ENCODE results near the gene RBMX2.

The RBMX2 gene

DNA sequence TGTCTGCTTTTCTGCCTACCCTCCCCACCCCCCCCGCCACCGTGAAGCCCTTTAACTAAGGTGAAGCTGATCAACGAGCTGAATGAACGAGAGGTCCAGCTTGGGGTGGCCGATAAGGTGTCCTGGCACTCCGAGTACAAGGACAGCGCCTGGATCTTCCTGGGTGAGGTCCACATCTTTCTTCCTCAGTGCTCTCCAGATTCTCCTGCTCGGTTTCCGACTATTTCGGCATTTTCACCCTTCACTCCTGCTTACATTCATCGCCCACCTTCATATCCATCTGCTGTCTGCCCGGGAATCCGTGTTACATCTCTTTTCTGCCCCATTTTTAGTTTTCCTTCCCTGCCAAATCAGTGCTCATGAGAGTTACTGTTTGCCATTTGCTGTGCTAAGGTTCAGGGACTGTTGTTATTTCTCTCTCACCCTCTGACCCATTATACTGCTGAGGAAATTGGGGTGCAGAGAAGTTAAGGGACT, 459 bp downstream of the RBMX2 start:
- WGBS, 2 donors (ENCODE audit: extremely low coverage in 2 of 2, insufficient read length in 2 of 2, insufficient replicate concordance in 1 of 2), result no CpG with 5 or more reads among the region's 13 CpGs

DNA sequence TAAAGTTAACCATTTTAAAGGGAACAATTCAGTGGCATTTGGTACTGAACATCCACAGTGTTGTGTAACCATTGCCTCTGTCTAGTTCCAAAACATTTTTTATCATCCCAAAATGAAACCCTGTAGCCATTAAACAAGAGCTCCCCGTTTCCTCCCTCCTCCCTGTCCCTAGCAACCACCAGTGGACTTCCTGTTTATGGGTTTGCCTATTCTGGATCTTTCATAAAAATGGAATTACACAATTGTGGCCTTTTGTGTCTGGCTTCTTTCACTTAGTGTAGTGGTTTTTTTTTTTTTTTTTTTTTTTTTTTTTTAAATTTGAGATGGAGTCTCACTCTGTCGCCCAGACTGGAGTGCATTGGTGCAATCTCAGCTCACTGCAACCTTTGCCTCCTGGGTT, 11.6 kb downstream of the RBMX2 start:
- Histone ChIP-seq H2AFZ (ENCODE audit: low read length) (no peak overlapping the region), H2BK120ac (ENCODE audit: low read depth, low read length) (no peak overlapping the region), H3K9ac (ENCODE audit: low read depth, low read length, poor library complexity) (no peak overlapping the region), H2BK5ac (ENCODE audit: low read length) (no peak overlapping the region), H3K4me1 (ENCODE audit: control insufficient read depth in 2 of 2, insufficient read depth in 1 of 2, low read depth in 1 of 2, low read length in 2 of 2) (no peaks in the 10 kb centered on the region), H3K36me3 (replicated peaks in 1 of 2; ENCODE audit: control insufficient read depth in 2 of 2, insufficient read depth in 2 of 2, low read length in 2 of 2) (peaks cover 5 to 44% of the 10 kb centered on the region in 2 donors), H3K79me1 (ENCODE audit: low read depth, low read length) (no peaks in the 10 kb centered on the region), H3K18ac (ENCODE audit: low read length) (no peak overlapping the region), H3K4me3 (ENCODE audit: low read length in 2 of 2) (no peak overlapping the region), H4K8ac (ENCODE audit: low read depth, low read length) (no peak overlapping the region), H2AK5ac (ENCODE audit: low read depth, low read length) (no peak overlapping the region), H2BK15ac (ENCODE audit: low read length) (no peak overlapping the region), H3K4me2 (ENCODE audit: insufficient read depth, low read length, poor library complexity, severe bottlenecking) (no peak overlapping the region), H3K9me3 (replicated peaks in 1 of 2; ENCODE audit: control insufficient read depth in 2 of 2, insufficient read depth in 1 of 2, low read depth in 1 of 2, low read length in 2 of 2) (no peaks in the 10 kb centered on the region), H3K27me3 (ENCODE audit: control insufficient read depth in 3 of 3, insufficient read depth in 3 of 3, low read depth in 1 of 3, low read length in 3 of 3) (no peaks in the 10 kb centered on the region), H3K23ac (ENCODE audit: low read depth, low read length, poor library complexity) (no peak overlapping the region), H3K14ac (ENCODE audit: low read length) (no peak overlapping the region), H4K91ac (ENCODE audit: low read depth, low read length, poor library complexity) (no peak overlapping the region), H2BK12ac (ENCODE audit: low read length) (no peak overlapping the region), H3K27ac (replicated peaks; ENCODE audit: low read length) (no peak overlapping the region), H3K4ac (ENCODE audit: low read length) (no peak overlapping the region)
- WGBS, 2 donors (ENCODE audit: extremely low coverage in 2 of 2, insufficient read length in 2 of 2, insufficient replicate concordance in 1 of 2), result no CpG with 5 or more reads among the region's 2 CpGs
- DNase-seq (ENCODE audit: low spot score), result no peak

More for the DNA sequence above, 459 bp downstream of the RBMX2 start:
- Histone ChIP-seq H3K4me2 (ENCODE audit: insufficient read depth, low read length, poor library complexity, severe bottlenecking) (peak overlapping the region; percentile 52), H3K4me1 (ENCODE audit: control insufficient read depth in 2 of 2, insufficient read depth in 1 of 2, low read depth in 1 of 2, low read length in 2 of 2) (peaks cover 2 to 4% of the 10 kb centered on the region in 2 donors), H3K4ac (ENCODE audit: low read length) (no peak overlapping the region), H2AFZ (ENCODE audit: low read length) (peak overlapping the region; percentile 84), H3K9me3 (replicated peaks in 1 of 2; ENCODE audit: control insufficient read depth in 2 of 2, insufficient read depth in 1 of 2, low read depth in 1 of 2, low read length in 2 of 2) (no peaks in the 10 kb centered on the region), H3K27ac (replicated peaks; ENCODE audit: low read length) (no peak overlapping the region), H3K14ac (ENCODE audit: low read length) (no peak overlapping the region), H3K23ac (ENCODE audit: low read depth, low read length, poor library complexity) (no peak overlapping the region), H2BK5ac (ENCODE audit: low read length) (no peak overlapping the region), H4K8ac (ENCODE audit: low read depth, low read length) (no peak overlapping the region), H2BK12ac (ENCODE audit: low read length) (no peak overlapping the region), H2BK120ac (ENCODE audit: low read depth, low read length) (no peak overlapping the region), H3K27me3 (ENCODE audit: control insufficient read depth in 3 of 3, insufficient read depth in 3 of 3, low read depth in 1 of 3, low read length in 3 of 3) (no peaks in the 10 kb centered on the region), H2BK15ac (ENCODE audit: low read length) (no peak overlapping the region), H3K4me3 (ENCODE audit: low read length in 2 of 2) (peak overlapping the region; percentile 76 to 87), H3K36me3 (replicated peaks in 1 of 2; ENCODE audit: control insufficient read depth in 2 of 2, insufficient read depth in 2 of 2, low read length in 2 of 2) (peaks cover 2 to 19% of the 10 kb centered on the region in 2 donors), H2AK5ac (ENCODE audit: low read depth, low read length) (no peak overlapping the region), H3K79me1 (ENCODE audit: low read depth, low read length) (peaks cover 2% of the 10 kb centered on the region), H3K18ac (ENCODE audit: low read length) (no peak overlapping the region), H3K9ac (ENCODE audit: low read depth, low read length, poor library complexity) (no peak overlapping the region), H4K91ac (ENCODE audit: low read depth, low read length, poor library complexity) (no peak overlapping the region)
- no peak for DNase-seq (ENCODE audit: low spot score)

DNA sequence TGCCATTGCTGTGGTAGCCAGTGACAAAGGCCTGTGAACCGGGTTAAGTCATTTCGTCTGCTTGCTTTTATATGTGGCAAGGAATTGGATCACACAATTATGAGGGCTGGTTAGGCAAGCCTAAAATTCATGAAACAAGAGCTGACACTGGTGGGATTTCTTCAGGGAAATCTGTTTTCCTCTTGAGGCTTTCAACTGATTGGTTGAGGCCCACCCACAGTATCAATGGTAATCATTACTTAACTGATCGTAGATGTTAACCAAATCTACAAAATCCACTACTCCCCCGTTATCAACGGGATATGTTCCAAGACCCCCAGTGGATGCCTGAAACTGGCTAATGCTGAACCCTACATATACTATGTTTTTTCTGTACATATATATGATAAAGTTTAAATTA, 13.0 kb downstream of the RBMX2 start:
- Histone ChIP-seq H3K9me3 (replicated peaks in 1 of 2; ENCODE audit: control insufficient read depth in 2 of 2, insufficient read depth in 1 of 2, low read depth in 1 of 2, low read length in 2 of 2) (no peaks in the 10 kb centered on the region), H3K4me2 (ENCODE audit: insufficient read depth, low read length, poor library complexity, severe bottlenecking) (no peak overlapping the region), H3K27me3 (ENCODE audit: control insufficient read depth in 3 of 3, insufficient read depth in 3 of 3, low read depth in 1 of 3, low read length in 3 of 3) (peaks cover 0 to 3% (median 0%) of the 10 kb centered on the region in 3 experiments), H3K18ac (ENCODE audit: low read length) (no peak overlapping the region), H2AK5ac (ENCODE audit: low read depth, low read length) (no peak overlapping the region), H3K4me3 (ENCODE audit: low read length in 2 of 2) (no peak overlapping the region), H2BK5ac (ENCODE audit: low read length) (no peak overlapping the region), H4K8ac (ENCODE audit: low read depth, low read length) (no peak overlapping the region), H2BK12ac (ENCODE audit: low read length) (no peak overlapping the region), H3K36me3 (replicated peaks in 1 of 2; ENCODE audit: control insufficient read depth in 2 of 2, insufficient read depth in 2 of 2, low read length in 2 of 2) (peaks cover 2 to 32% of the 10 kb centered on the region in 2 donors), H2BK15ac (ENCODE audit: low read length) (no peak overlapping the region), H3K9ac (ENCODE audit: low read depth, low read length, poor library complexity) (no peak overlapping the region), H2BK120ac (ENCODE audit: low read depth, low read length) (no peak overlapping the region), H3K23ac (ENCODE audit: low read depth, low read length, poor library complexity) (no peak overlapping the region), H3K27ac (replicated peaks; ENCODE audit: low read length) (no peak overlapping the region), H4K91ac (ENCODE audit: low read depth, low read length, poor library complexity) (no peak overlapping the region), H3K79me1 (ENCODE audit: low read depth, low read length) (no peaks in the 10 kb centered on the region), H2AFZ (ENCODE audit: low read length) (no peak overlapping the region), H3K14ac (ENCODE audit: low read length) (no peak overlapping the region), H3K4me1 (ENCODE audit: control insufficient read depth in 2 of 2, insufficient read depth in 1 of 2, low read depth in 1 of 2, low read length in 2 of 2) (no peaks in the 10 kb centered on the region), H3K4ac (ENCODE audit: low read length) (no peak overlapping the region)
- WGBS, 2 donors (ENCODE audit: extremely low coverage in 2 of 2, insufficient read length in 2 of 2, insufficient replicate concordance in 1 of 2), result no CpG with 5 or more reads among the region's 5 CpGs
- DNase-seq (ENCODE audit: low spot score), result no peak

DNA sequence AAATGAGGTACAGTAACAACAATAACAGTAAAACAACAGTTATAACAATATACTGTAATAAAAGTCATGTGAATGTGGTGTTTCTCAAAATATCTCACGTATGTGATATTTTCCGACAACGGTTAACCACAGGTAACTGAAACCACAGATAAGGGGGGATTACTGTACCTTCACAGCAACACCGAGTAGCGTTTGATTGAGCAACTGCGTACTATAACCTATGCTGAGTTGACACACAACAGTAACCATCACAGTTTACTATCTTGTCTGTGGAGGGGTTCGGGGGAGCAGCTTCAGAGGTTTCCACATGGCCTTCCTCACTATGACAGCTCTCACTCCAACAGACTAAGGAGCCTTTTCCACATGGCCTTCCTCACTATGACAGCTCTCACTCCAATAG, 13.4 kb downstream of the RBMX2 start:
- Histone ChIP-seq H2BK12ac (ENCODE audit: low read length) (no peak overlapping the region), H2AK5ac (ENCODE audit: low read depth, low read length) (no peak overlapping the region), H3K4me2 (ENCODE audit: insufficient read depth, low read length, poor library complexity, severe bottlenecking) (no peak overlapping the region), H3K9ac (ENCODE audit: low read depth, low read length, poor library complexity) (no peak overlapping the region), H4K8ac (ENCODE audit: low read depth, low read length) (no peak overlapping the region), H4K91ac (ENCODE audit: low read depth, low read length, poor library complexity) (no peak overlapping the region), H3K36me3 (replicated peaks in 1 of 2; ENCODE audit: control insufficient read depth in 2 of 2, insufficient read depth in 2 of 2, low read length in 2 of 2) (peaks cover 2 to 29% of the 10 kb centered on the region in 2 donors), H3K14ac (ENCODE audit: low read length) (no peak overlapping the region), H2BK5ac (ENCODE audit: low read length) (no peak overlapping the region), H3K4me1 (ENCODE audit: control insufficient read depth in 2 of 2, insufficient read depth in 1 of 2, low read depth in 1 of 2, low read length in 2 of 2) (no peaks in the 10 kb centered on the region), H3K79me1 (ENCODE audit: low read depth, low read length) (no peaks in the 10 kb centered on the region), H3K9me3 (replicated peaks in 1 of 2; ENCODE audit: control insufficient read depth in 2 of 2, insufficient read depth in 1 of 2, low read depth in 1 of 2, low read length in 2 of 2) (no peaks in the 10 kb centered on the region), H2AFZ (ENCODE audit: low read length) (no peak overlapping the region), H3K4me3 (ENCODE audit: low read length in 2 of 2) (no peak overlapping the region), H2BK15ac (ENCODE audit: low read length) (no peak overlapping the region), H3K27me3 (ENCODE audit: control insufficient read depth in 3 of 3, insufficient read depth in 3 of 3, low read depth in 1 of 3, low read length in 3 of 3) (peaks cover 0 to 3% (median 0%) of the 10 kb centered on the region in 3 experiments), H3K27ac (replicated peaks; ENCODE audit: low read length) (no peak overlapping the region), H2BK120ac (ENCODE audit: low read depth, low read length) (no peak overlapping the region), H3K18ac (ENCODE audit: low read length) (no peak overlapping the region), H3K4ac (ENCODE audit: low read length) (no peak overlapping the region), H3K23ac (ENCODE audit: low read depth, low read length, poor library complexity) (no peak overlapping the region)
- DNase-seq (ENCODE audit: low spot score), result no peak
- no CpG with 5 or more reads among the region's 7 CpGs for WGBS, 2 donors (ENCODE audit: extremely low coverage in 2 of 2, insufficient read length in 2 of 2, insufficient replicate concordance in 1 of 2)

Data from neuronal stem cell (in vitro differentiated cells).